SKM-1 treated with dmso at 0.1 percent for 144 hours (cell line): ENCODE data around the gene SHC4.
"Not testable (repeated sequence)": the region's sequence is repeated elsewhere in the genome, so short reads cannot be mapped to it uniquely, and the experiment has no call there.

Experiments
- DNase-seq: peaks from one replicate; lab custom pipeline; 2025; ENCODE audit not compliant: unreplicated experiment; lab: John Stamatoyannopoulos, UW

The SHC4 gene

GRCh38 chr15:48970926-48971325 lies 7.2 kb upstream of the SHC4 start:
- DNase-seq, result not testable (repeated sequence)

GRCh38 chr15:48968066-48968465 lies 4.3 kb upstream of the SHC4 start:
- DNase-seq, result no peak

GRCh38 chr15:48967336-48967735 lies 3.6 kb upstream of the SHC4 start:
- DNase-seq, result no peak

GRCh38 chr15:48966595-48967301 lies 3.0 kb upstream of the SHC4 start:
- peak; percentile 72 for DNase-seq

- peak; percentile 18 for DNase-seq
Observed at GRCh38 chr15:48965972-48966371, 2.3 kb upstream of the SHC4 start.

- no peak for DNase-seq
Observed at GRCh38 chr15:48964898-48965297, 1.2 kb upstream of the SHC4 start.

GRCh38 chr15:48962662-48963523 lies 826 bp downstream of the SHC4 start:
- no peak for DNase-seq

- no peak for DNase-seq
Observed at GRCh38 chr15:48955967-48956366, 7.8 kb downstream of the SHC4 start.

- DNase-seq, result no peak
Observed at GRCh38 chr15:48955370-48955769, 8.3 kb downstream of the SHC4 start.

GRCh38 chr15:48954538-48954937 lies 9.2 kb downstream of the SHC4 start:
- DNase-seq, result no peak

- no peak for DNase-seq
Observed at GRCh38 chr15:48946840-48947187, 16.9 kb downstream of the SHC4 start.

- peak; percentile 36 for DNase-seq
Observed at GRCh38 chr15:48946074-48946839, 17.5 kb downstream of the SHC4 start.

GRCh38 chr15:48945386-48945785 lies 18.3 kb downstream of the SHC4 start:
- DNase-seq, result no peak

- no peak for DNase-seq
Observed at GRCh38 chr15:48941904-48942303, 21.8 kb downstream of the SHC4 start.

- DNase-seq, result no peak
Observed at GRCh38 chr15:48940508-48940907, 23.2 kb downstream of the SHC4 start.

GRCh38 chr15:48939648-48940047 lies 24.1 kb downstream of the SHC4 start:
- DNase-seq, result no peak

GRCh38 chr15:48937886-48938285 lies 25.8 kb downstream of the SHC4 start:
- no peak for DNase-seq

GRCh38 chr15:48936666-48937065 lies 27.1 kb downstream of the SHC4 start:
- no peak for DNase-seq

- DNase-seq, result no peak
Observed at GRCh38 chr15:48935236-48935635, 28.5 kb downstream of the SHC4 start.

- DNase-seq, result no peak
Observed at GRCh38 chr15:48930735-48931134, 33.0 kb downstream of the SHC4 start.

- DNase-seq, result no peak
Observed at GRCh38 chr15:48929661-48930060, 34.1 kb downstream of the SHC4 start.
